Hypothalamus (tissue), 51 donors: Measurements from ENCODE around the gene SPATA4.

ENCODE experiments used
- DNase-seq, 51 donors: peaks; one replicate each; lab custom pipeline; 2025; lab: John Stamatoyannopoulos, UW

Gene SPATA4

GRCh38 chr4:176191974-176192373 is 3.4 kb downstream of the SPATA4 start:
- no peak for DNase-seq

- no peak for DNase-seq
Measured at GRCh38 chr4:176189891-176190795, 5.2 kb downstream of the SPATA4 start.

GRCh38 chr4:176188654-176189053 is 6.7 kb downstream of the SPATA4 start:
- no peak for DNase-seq

- DNase-seq, result no peak
Measured at GRCh38 chr4:176187624-176188023, 7.8 kb downstream of the SPATA4 start.

- no peak for DNase-seq
Measured at GRCh38 chr4:176186671-176187395, 8.6 kb downstream of the SPATA4 start.

- no peak for DNase-seq
Measured at GRCh38 chr4:176186067-176186466, 9.3 kb downstream of the SPATA4 start.

GRCh38 chr4:176185051-176185450 is 10.3 kb downstream of the SPATA4 start:
- DNase-seq, result no peak

- DNase-seq, result no peak
Measured at GRCh38 chr4:176163041-176163440, 32.3 kb downstream of the SPATA4 start.

- DNase-seq, result no peak
Measured at GRCh38 chr4:176156656-176157055, 38.7 kb downstream of the SPATA4 start.

GRCh38 chr4:176153124-176153523 is 42.3 kb downstream of the SPATA4 start:
- DNase-seq, result no peak

- DNase-seq, result no peak
Measured at GRCh38 chr4:176150704-176151103, 44.7 kb downstream of the SPATA4 start.

- DNase-seq, result peak in 1 of 51 donors; percentile 5
Measured at GRCh38 chr4:176150356-176150682, 45.1 kb downstream of the SPATA4 start.

GRCh38 chr4:176149680-176150355 is 45.6 kb downstream of the SPATA4 start:
- no peak for DNase-seq

- no peak for DNase-seq
Measured at GRCh38 chr4:176142253-176142652, 53.1 kb downstream of the SPATA4 start.

- no peak for DNase-seq
Measured at GRCh38 chr4:176139518-176139917, 55.9 kb downstream of the SPATA4 start.

GRCh38 chr4:176137631-176138030 is 57.8 kb downstream of the SPATA4 start:
- no peak for DNase-seq

GRCh38 chr4:176134670-176135069 is 60.7 kb downstream of the SPATA4 start:
- no peak for DNase-seq
